Tibial artery (tissue), 4 donors: Measurements from ENCODE around the gene ASCC1.

Source experiments
- DNase-seq, 2 donors: peaks; one replicate each; pipeline ENCODE4 v3.0.0-alpha.2; 2019
- H3K27ac ChIP-seq, 2 donors: fragments of 200-600 bp; sonication (generic) in 1 of 2; 1 replicate in 1 of 2; 2 replicates in 1 of 2; pipeline ENCODE4 v1.5.1; 2018 to 2019; ENCODE audit warnings: mild to moderate bottlenecking in 1 of 2
- H3K27me3 ChIP-seq, 2 donors: fragments of 200-600 bp; sonication (generic) in 1 of 2; one replicate each; pipeline versions ENCODE4 v1.5.1 to v1.6.0; 2016 to 2019
- H3K36me3 ChIP-seq, 3 donors: fragments of 200-600 bp; sonication (generic) in 2 of 3; one replicate each; pipeline ENCODE4 v1.5.1; 2016 to 2019; ENCODE audit warnings: mild to moderate bottlenecking in 2 of 3
- H3K4me1 ChIP-seq, 4 donors: fragments of 200-600 bp; sonication (generic) in 2 of 4; 1 replicate in 3 of 4; 2 replicates in 1 of 4; pipeline ENCODE4 v1.5.1; 2016 to 2019
- H3K4me3 ChIP-seq, 2 donors: fragments of 200-600 bp; sonication (generic) in 1 of 2; 1 replicate in 1 of 2; 2 replicates in 1 of 2; pipeline ENCODE4 v1.5.1; 2018 to 2019; ENCODE audit warnings: mild to moderate bottlenecking in 2 of 2
- H3K9me3 ChIP-seq, 3 donors: fragments of 200-600 bp; sonication (generic) in 1 of 3; one replicate each; pipeline ENCODE4 v1.5.1; 2016 to 2019
- intact Hi-C: fragments of 100-400 bp; cut with DNase I; formaldehyde crosslinking; loops from one replicate; pipeline ENCODE4 v1.15.0; 2023; ENCODE audit warnings: low total_unique reads
- TF ChIP-seq, protein P1 (sequence below), 2 experiments: fragments of 200-600 bp in 1 of 2; fragments of 450-650 bp in 1 of 2; IDR thresholded peaks; one replicate each; pipeline ENCODE4 v1.5.1; 2017 to 2019; ENCODE audit warnings: antibody characterized with exemption in 2 of 2, mild to moderate bottlenecking in 1 of 2, moderate library complexity in 1 of 2

The ASCC1 gene

DNA sequence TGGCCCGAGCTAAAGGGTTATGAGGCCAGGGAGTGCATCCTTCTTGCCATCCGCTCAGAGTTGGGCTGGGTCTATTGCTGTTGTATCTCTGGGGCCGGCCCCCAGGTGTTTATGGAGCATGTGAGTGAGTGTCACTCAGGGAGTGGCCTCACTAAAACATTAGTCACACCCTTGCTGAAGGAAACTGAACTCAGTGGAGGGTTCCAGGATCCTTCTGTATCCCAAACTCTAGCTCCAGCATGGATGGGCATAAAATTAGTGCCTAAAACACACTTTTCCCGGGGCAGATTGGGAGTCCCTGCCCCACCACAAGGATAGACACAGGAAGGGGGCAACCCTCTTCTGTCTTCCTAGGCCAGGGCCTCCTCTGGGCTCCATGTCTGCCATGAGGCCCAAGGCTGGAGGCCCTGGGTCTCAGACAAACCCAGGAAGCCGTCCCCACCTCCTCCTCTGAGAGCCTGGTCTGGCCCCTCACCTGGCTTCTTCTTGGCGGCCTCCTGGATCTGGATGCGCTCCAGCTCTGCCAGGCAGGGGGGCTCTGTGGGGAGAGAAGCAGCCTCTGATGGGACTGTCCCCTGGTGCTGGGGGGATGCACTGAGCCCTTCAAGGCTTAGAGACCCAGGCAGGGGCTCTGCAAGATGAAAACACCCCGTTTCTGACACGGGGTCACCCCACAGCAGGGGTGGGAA lies 152.2 kb downstream of the ASCC1 start:
- H3K36me3 ChIP-seq: no peaks in the 10 kb centered on the region
- no peaks in the 10 kb centered on the region for H3K9me3 ChIP-seq
- TF ChIP-seq, protein P1, sequence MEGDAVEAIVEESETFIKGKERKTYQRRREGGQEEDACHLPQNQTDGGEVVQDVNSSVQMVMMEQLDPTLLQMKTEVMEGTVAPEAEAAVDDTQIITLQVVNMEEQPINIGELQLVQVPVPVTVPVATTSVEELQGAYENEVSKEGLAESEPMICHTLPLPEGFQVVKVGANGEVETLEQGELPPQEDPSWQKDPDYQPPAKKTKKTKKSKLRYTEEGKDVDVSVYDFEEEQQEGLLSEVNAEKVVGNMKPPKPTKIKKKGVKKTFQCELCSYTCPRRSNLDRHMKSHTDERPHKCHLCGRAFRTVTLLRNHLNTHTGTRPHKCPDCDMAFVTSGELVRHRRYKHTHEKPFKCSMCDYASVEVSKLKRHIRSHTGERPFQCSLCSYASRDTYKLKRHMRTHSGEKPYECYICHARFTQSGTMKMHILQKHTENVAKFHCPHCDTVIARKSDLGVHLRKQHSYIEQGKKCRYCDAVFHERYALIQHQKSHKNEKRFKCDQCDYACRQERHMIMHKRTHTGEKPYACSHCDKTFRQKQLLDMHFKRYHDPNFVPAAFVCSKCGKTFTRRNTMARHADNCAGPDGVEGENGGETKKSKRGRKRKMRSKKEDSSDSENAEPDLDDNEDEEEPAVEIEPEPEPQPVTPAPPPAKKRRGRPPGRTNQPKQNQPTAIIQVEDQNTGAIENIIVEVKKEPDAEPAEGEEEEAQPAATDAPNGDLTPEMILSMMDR (IDR thresholded peaks at IDR 0.05): no peak
- no peak overlapping the region for H3K27ac ChIP-seq
- H3K27me3 ChIP-seq: peaks cover 0 to 21% of the 10 kb centered on the region in 2 donors
- DNase-seq: no peak
- H3K4me1 ChIP-seq: no peaks in the 10 kb centered on the region
- intact Hi-C loops: no loop called here
- no peak overlapping the region for H3K4me3 ChIP-seq

DNA sequence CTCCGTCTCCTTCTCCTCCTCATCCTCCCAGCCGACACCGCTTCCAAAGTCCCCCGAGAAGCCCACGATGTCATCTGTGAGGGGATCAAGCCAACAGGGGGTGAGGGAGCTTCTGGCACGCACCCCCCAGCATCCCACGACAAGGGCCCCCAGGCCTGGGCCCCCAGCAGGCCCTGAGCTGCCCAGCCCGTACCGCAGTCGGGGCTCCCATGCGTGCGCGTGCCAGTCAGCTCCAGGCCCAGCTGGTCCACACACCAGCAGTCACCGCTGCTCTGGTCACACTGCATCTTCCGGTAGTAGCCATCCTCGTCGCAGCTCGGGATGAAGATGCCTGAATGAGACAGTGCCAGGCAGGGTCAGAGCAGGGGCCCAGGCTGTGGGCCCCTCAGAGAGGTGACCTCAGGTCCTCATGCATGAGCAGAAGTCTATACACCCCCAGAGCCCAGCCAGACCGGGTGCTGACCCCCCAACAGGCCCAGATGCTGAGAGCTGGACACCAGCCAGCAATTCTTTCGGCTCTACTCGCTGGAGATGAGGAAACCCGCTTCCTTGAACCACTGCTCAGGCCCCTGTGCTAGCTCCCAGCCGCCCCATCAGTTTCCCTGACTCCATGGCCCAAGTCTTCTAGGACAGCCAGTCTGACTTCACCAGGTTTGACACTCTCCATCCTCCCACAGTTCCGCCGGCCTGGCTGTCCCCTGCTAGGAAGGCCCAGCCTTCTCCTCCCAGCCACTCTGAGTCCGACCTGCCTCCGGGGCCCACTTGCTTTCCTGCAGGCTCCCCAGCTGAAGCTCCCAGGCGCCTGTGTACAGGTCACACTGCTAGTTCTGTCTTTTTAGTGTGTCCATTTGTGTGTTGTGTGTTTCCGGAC lies 153.0 kb downstream of the ASCC1 start:
- Histone ChIP-seq H3K4me1 (no peaks in the 10 kb centered on the region), H3K9me3 (no peaks in the 10 kb centered on the region), H3K36me3 (no peaks in the 10 kb centered on the region), H3K4me3 (no peak overlapping the region), H3K27ac (no peak overlapping the region), H3K27me3 (peaks cover 0 to 23% of the 10 kb centered on the region in 2 donors)
- TF ChIP-seq, protein P1 (IDR thresholded peaks at IDR 0.05): no peak
- intact Hi-C loops: no loop called here
- DNase-seq: no peak

DNA sequence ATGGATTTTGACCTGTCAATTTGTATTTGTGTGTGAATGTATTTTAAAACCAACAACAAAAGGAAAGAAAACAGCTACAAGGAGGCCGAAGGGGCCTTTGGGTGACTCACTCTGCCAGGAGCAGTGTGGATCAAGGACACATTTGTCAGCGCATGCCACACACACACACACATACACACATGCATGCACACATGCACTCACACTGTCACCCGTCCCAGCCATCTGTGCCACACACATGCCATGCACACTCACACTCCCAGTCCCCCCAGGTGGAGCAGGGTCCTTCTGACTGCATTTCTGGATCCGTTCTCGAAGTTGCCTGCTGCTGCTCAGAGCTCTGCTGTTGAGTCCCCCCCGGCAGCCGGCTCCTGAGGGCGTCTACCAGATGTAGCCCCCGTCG lies 153.7 kb downstream of the ASCC1 start:
- Histone ChIP-seq H3K27me3 (peaks cover 0 to 30% of the 10 kb centered on the region in 2 donors), H3K4me1 (no peaks in the 10 kb centered on the region), H3K4me3 (no peak overlapping the region), H3K36me3 (no peaks in the 10 kb centered on the region), H3K9me3 (no peaks in the 10 kb centered on the region), H3K27ac (no peak overlapping the region)
- DNase-seq: no peak
- intact Hi-C loops: no loop called here
- TF ChIP-seq, protein P1 (IDR thresholded peaks at IDR 0.05): no peak

DNA sequence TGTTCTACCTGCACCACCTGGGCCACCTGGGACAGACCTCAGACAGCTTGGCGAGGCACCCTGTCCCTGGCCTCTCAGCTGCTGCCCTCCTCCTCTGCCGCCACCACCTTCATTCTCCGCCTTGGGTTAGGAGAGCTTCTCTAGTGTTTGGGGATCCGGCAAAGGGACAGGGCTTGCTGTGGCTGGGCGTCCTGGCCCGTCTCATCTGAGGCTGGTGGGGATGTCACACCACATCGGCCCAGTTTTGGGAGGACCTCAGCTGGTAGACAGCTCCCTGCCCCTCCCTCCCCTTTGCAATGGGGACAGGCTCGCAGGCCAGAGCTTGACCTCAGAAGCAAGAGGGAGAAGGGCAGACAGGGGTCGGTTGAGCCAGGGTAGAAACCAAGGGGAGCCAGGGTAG lies 154.1 kb downstream of the ASCC1 start:
- no peak overlapping the region for H3K27ac ChIP-seq
- intact Hi-C loops: no loop called here
- H3K9me3 ChIP-seq: no peaks in the 10 kb centered on the region
- TF ChIP-seq, protein P1 (IDR thresholded peaks at IDR 0.05): no peak
- DNase-seq: no peak
- H3K27me3 ChIP-seq: peaks cover 0 to 33% of the 10 kb centered on the region in 2 donors
- H3K4me1 ChIP-seq: no peaks in the 10 kb centered on the region
- H3K36me3 ChIP-seq: no peaks in the 10 kb centered on the region
- H3K4me3 ChIP-seq: no peak overlapping the region

DNA sequence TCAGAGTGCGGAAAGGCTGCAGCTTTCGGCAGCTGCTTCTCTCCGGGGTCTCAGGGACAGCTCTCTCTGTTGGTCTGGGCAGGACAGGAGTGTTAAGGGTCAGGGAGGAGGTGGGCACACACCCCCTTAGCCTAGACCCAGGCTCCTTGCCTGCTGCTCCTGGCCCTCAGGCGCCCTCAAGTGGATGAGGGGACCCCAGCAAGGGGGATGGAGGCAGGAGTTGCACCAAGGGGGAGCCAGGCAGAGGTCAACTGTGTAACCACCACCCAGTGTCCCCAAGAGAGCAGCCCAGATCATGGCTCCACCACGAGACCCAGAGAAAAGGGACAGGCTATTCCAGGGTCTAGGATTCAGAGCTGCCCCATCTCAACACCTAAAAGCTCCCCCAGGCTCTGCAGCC lies 154.6 kb downstream of the ASCC1 start:
- H3K27me3 ChIP-seq: peaks cover 0 to 36% of the 10 kb centered on the region in 2 donors
- H3K9me3 ChIP-seq: no peaks in the 10 kb centered on the region
- no peak overlapping the region for H3K27ac ChIP-seq
- DNase-seq: no peak
- H3K4me3 ChIP-seq: no peak overlapping the region
- intact Hi-C loops: no loop called here
- TF ChIP-seq, protein P1 (IDR thresholded peaks at IDR 0.05): no peak
- no peaks in the 10 kb centered on the region for H3K36me3 ChIP-seq
- H3K4me1 ChIP-seq: no peaks in the 10 kb centered on the region
